ENCODE results near the gene WASF3. TPM values are rescaled to one million over a fixed set of nuclear protein-coding genes. Genes with fewer than 3 reads are reported as not detected.
A peak's percentile ranks its signal among the peaks of the same experiment; 100 is the strongest.

Gene WASF3
- total and polyA plus RNA-seq, 2 experiments from 2014 or later = 17.3 to 34.5 TPM

DNA sequence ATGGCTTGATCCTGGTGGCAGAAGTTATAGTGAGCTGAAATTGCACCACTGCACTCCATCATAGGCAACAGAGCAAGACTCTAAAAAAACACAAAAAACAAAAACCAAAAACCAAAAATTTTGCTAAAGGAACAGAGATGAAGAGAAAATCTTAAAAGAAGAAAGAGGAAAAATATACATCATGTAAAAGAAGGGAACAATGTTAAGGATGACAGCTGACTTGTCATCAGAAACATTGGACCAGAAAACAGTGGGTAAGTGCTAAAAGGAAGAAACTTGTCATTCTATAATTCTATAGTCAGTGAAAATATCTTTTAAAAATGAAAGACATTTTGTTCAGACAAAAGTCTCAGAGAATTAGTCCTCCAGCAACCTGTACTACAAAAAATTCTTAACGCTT lies 93.8 kb downstream of the WASF3 start:
- no peaks in the 10 kb centered on the region for H3K9me3 ChIP-seq (ENCODE audit: low read depth)
- no peaks in the 10 kb centered on the region for H3K4me1 ChIP-seq (ENCODE audit: low read depth)
- no peak overlapping the region for H3K27ac ChIP-seq
- TF ChIP-seq, protein P1, sequence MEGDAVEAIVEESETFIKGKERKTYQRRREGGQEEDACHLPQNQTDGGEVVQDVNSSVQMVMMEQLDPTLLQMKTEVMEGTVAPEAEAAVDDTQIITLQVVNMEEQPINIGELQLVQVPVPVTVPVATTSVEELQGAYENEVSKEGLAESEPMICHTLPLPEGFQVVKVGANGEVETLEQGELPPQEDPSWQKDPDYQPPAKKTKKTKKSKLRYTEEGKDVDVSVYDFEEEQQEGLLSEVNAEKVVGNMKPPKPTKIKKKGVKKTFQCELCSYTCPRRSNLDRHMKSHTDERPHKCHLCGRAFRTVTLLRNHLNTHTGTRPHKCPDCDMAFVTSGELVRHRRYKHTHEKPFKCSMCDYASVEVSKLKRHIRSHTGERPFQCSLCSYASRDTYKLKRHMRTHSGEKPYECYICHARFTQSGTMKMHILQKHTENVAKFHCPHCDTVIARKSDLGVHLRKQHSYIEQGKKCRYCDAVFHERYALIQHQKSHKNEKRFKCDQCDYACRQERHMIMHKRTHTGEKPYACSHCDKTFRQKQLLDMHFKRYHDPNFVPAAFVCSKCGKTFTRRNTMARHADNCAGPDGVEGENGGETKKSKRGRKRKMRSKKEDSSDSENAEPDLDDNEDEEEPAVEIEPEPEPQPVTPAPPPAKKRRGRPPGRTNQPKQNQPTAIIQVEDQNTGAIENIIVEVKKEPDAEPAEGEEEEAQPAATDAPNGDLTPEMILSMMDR (IDR thresholded peaks at IDR 0.05; ENCODE audit: low read depth, low read length) = no peak
- H3K36me3 ChIP-seq = no peaks in the 10 kb centered on the region
- DNase-seq (ENCODE audit: low read depth in 1 of 2, low spot score in 1 of 2) = no peak
- no peak overlapping the region for H3K4me3 ChIP-seq
- H3K27me3 ChIP-seq = no peaks in the 10 kb centered on the region

GRCh38 chr13:26653310-26653709 lies 95.8 kb downstream of the WASF3 start:
- DNase-seq (ENCODE audit: low read depth in 1 of 2, low spot score in 1 of 2) = peak in 1 of 2 donors; percentile 8
- Histone ChIP-seq H3K4me1 (ENCODE audit: low read depth) (no peaks in the 10 kb centered on the region), H3K4me3 (no peak overlapping the region), H3K27ac (no peak overlapping the region), H3K9me3 (ENCODE audit: low read depth) (no peaks in the 10 kb centered on the region), H3K36me3 (no peaks in the 10 kb centered on the region), H3K27me3 (no peaks in the 10 kb centered on the region)
- TF ChIP-seq, protein P1 (IDR thresholded peaks at IDR 0.05; ENCODE audit: low read depth, low read length) = no peak

- no peak for DNase-seq (ENCODE audit: low read depth in 1 of 2, low spot score in 1 of 2)
- no peaks in the 10 kb centered on the region for H3K36me3 ChIP-seq
- H3K4me3 ChIP-seq = no peak overlapping the region
- no peaks in the 10 kb centered on the region for H3K9me3 ChIP-seq (ENCODE audit: low read depth)
- H3K4me1 ChIP-seq (ENCODE audit: low read depth) = no peaks in the 10 kb centered on the region
- H3K27ac ChIP-seq = no peak overlapping the region
- TF ChIP-seq, protein P1 (IDR thresholded peaks at IDR 0.05; ENCODE audit: low read depth, low read length) = no peak
- H3K27me3 ChIP-seq = no peaks in the 10 kb centered on the region
Observed at GRCh38 chr13:26653842-26654241, 96.4 kb downstream of the WASF3 start.

DNA sequence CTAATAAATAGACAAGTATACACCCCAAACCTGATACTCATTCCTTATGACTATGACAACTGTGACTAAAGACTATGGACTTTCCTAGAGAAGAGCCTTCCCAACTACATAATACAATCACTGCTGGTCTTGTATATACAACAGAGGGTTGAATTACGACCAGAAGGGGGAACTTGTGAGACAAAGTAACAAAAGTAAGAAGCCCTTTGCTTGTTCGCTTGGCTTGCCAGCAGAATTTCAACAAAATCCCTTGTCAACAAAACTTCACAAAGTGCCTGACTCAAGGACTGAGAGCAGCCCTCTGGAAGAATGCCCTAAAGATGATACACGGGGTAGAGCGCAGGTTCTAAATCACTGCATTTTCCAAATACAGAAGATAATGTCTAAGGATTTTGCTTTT lies 99.4 kb downstream of the WASF3 start:
- no peaks in the 10 kb centered on the region for H3K36me3 ChIP-seq
- no peak overlapping the region for H3K4me3 ChIP-seq
- peak; percentile 31 to 50 for DNase-seq (ENCODE audit: low read depth in 1 of 2, low spot score in 1 of 2)
- TF ChIP-seq, protein P1 (IDR thresholded peaks at IDR 0.05; ENCODE audit: low read depth, low read length) = peak; percentile 36
- H3K27ac ChIP-seq = no peak overlapping the region
- no peaks in the 10 kb centered on the region for H3K9me3 ChIP-seq (ENCODE audit: low read depth)
- no peaks in the 10 kb centered on the region for H3K27me3 ChIP-seq
- no peaks in the 10 kb centered on the region for H3K4me1 ChIP-seq (ENCODE audit: low read depth)

- DNase-seq (ENCODE audit: low read depth in 1 of 2, low spot score in 1 of 2) = peak in 1 of 2 donors; percentile 15
- no peaks in the 10 kb centered on the region for H3K9me3 ChIP-seq (ENCODE audit: low read depth)
Observed at GRCh38 chr13:26658448-26659385, 101.2 kb downstream of the WASF3 start.

More at GRCh38 chr13:26658448-26659385, 101.2 kb downstream of the WASF3 start:
- Histone ChIP-seq H3K4me3 (no peak overlapping the region), H3K4me1 (ENCODE audit: low read depth) (no peaks in the 10 kb centered on the region), H3K27ac (no peak overlapping the region), H3K36me3 (no peaks in the 10 kb centered on the region), H3K27me3 (no peaks in the 10 kb centered on the region)
- TF ChIP-seq, protein P1 (IDR thresholded peaks at IDR 0.05; ENCODE audit: low read depth, low read length) = no peak
